Left lobe of liver (tissue), 2 donors: ENCODE data around the gene PTPRA. TPM values are rescaled to one million over a fixed set of nuclear protein-coding genes. Genes with fewer than 3 reads are reported as not detected.
A peak's percentile ranks its signal among the peaks of the same experiment; 100 is the strongest.
"Not testable (repeated sequence)": the region's sequence is repeated elsewhere in the genome, so short reads cannot be mapped to it uniquely, and the experiment has no call there.

ENCODE experiments used
- ATAC-seq: fragments of 200-7000 bp; cut with Tn5 transposase; one replicate; pipeline ENCODE4 v1.9.1; 2020; ENCODE audit warnings: mild to moderate bottlenecking, moderate library complexity
- DNase-seq: peaks from one replicate; pipeline ENCODE4 v3.0.0-alpha.2; 2020; ENCODE audit warnings: low spot score
- total RNA-seq: library from RNA; stranded (reverse); gene quantifications from one replicate; pipeline ENCODE4 v1.2.1, GENCODE V29; 2021
- donor health status: DM: no; HTN: no; CAD: no; lungs with moderate emphysema.
- donor health status: DM: no; HTN: yes; CAD: no.

PTPRA gene
- total RNA-seq, 1 donor from 2014 or later, result 15.3 TPM

GRCh38 chr20:2883726-2884637 lies 10.7 kb downstream of the PTPRA start:
- DNase-seq (no peak), ATAC-seq (no peak)

- no peak for ATAC-seq
Measured at GRCh38 chr20:2887715-2888114, 14.4 kb downstream of the PTPRA start.

GRCh38 chr20:2888224-2888955 lies 15.1 kb downstream of the PTPRA start:
- DNase-seq (no peak), ATAC-seq (no peak)

More at GRCh38 chr20:2887715-2888114, 14.4 kb downstream of the PTPRA start:
- DNase-seq, result no peak

GRCh38 chr20:2889209-2889608 lies 15.9 kb downstream of the PTPRA start:
- DNase-seq, result no peak
- no peak for ATAC-seq

- DNase-seq, result no peak
- no peak for ATAC-seq
Measured at GRCh38 chr20:2889797-2890196, 16.5 kb downstream of the PTPRA start.

- no peak for DNase-seq
- ATAC-seq, result no peak
Measured at GRCh38 chr20:2890742-2891141, 17.5 kb downstream of the PTPRA start.

- DNase-seq (no peak), ATAC-seq (no peak)
Measured at GRCh38 chr20:2891343-2891742, 18.1 kb downstream of the PTPRA start.

GRCh38 chr20:2892376-2892775 lies 19.1 kb downstream of the PTPRA start:
- DNase-seq (no peak), ATAC-seq (peak; percentile 57)

GRCh38 chr20:2894221-2894620 lies 20.9 kb downstream of the PTPRA start:
- ATAC-seq (no peak), DNase-seq (no peak)

- ATAC-seq, result not testable (repeated sequence)
Measured at GRCh38 chr20:2895154-2895553, 21.9 kb downstream of the PTPRA start.

GRCh38 chr20:2899243-2899642 lies 26.0 kb downstream of the PTPRA start:
- no peak for ATAC-seq
- DNase-seq, result no peak

More at GRCh38 chr20:2895154-2895553, 21.9 kb downstream of the PTPRA start:
- DNase-seq, result not testable (repeated sequence)

GRCh38 chr20:2900845-2901592 lies 27.7 kb downstream of the PTPRA start:
- ATAC-seq (peak; percentile 39), DNase-seq (no peak)

- DNase-seq (no peak), ATAC-seq (no peak)
Measured at GRCh38 chr20:2902291-2902690, 29.0 kb downstream of the PTPRA start.

- DNase-seq (no peak), ATAC-seq (no peak)
Measured at GRCh38 chr20:2902818-2903217, 29.5 kb downstream of the PTPRA start.

- ATAC-seq (no peak), DNase-seq (no peak)
Measured at GRCh38 chr20:2903686-2904085, 30.4 kb downstream of the PTPRA start.

GRCh38 chr20:2907519-2907918 lies 34.2 kb downstream of the PTPRA start:
- peak; percentile 55 for ATAC-seq
- DNase-seq, result no peak

GRCh38 chr20:2909953-2910352 lies 36.7 kb downstream of the PTPRA start:
- DNase-seq, result no peak

GRCh38 chr20:2911200-2911599 lies 37.9 kb downstream of the PTPRA start:
- ATAC-seq, result no peak

More at GRCh38 chr20:2909953-2910352, 36.7 kb downstream of the PTPRA start:
- no peak for ATAC-seq

GRCh38 chr20:2914160-2914559 lies 40.9 kb downstream of the PTPRA start:
- DNase-seq, result no peak
- ATAC-seq, result peak; percentile 79

More at GRCh38 chr20:2911200-2911599, 37.9 kb downstream of the PTPRA start:
- no peak for DNase-seq

- ATAC-seq (no peak), DNase-seq (no peak)
Measured at GRCh38 chr20:2917266-2917665, 44.0 kb downstream of the PTPRA start.
